Esophagus muscularis mucosa (tissue), 4 donors: ENCODE data around the gene ANKRD40.

Source experiments
- CTCF ChIP-seq, 3 experiments: fragments of 200-600 bp in 2 of 3; fragments of 450-650 bp in 1 of 3; sonication (generic) in 2 of 3; IDR thresholded peaks; one replicate each; pipeline ENCODE4 v1.5.1; 2017 to 2019; ENCODE audit warnings: antibody characterized with exemption in 3 of 3, mild to moderate bottlenecking in 2 of 3, moderate library complexity in 1 of 3
- EP300 ChIP-seq: sonication (generic); formaldehyde crosslinking; IDR thresholded peaks from one replicate; pipeline ENCODE4 v1.6.1; 2017; ENCODE audit warnings: antibody characterized with exemption
- POLR2AphosphoS5 ChIP-seq, 2 donors: sonication (generic); formaldehyde crosslinking; IDR thresholded peaks; one replicate each; pipeline ENCODE4 v1.6.1; 2017; ENCODE audit warnings: antibody characterized with exemption in 2 of 2

GRCh38 chr17:50667259-50668024 lies 40.3 kb downstream of the ANKRD40 start:
- TF ChIP-seq POLR2AphosphoS5 (IDR thresholded peaks at IDR 0.05): no peak
- TF ChIP-seq EP300: no peak
- TF ChIP-seq CTCF (IDR thresholded peaks at IDR 0.05): no peak
